ENCODE measurements around the gene TMEM255A.

TMEM255A gene

GRCh38 chrX:120282697-120283096 lies 28.6 kb downstream of the TMEM255A start:
- no peak overlapping the region for H3K4me3 ChIP-seq (ENCODE audit: low read depth, low read length)
- TF ChIP-seq, protein P1, sequence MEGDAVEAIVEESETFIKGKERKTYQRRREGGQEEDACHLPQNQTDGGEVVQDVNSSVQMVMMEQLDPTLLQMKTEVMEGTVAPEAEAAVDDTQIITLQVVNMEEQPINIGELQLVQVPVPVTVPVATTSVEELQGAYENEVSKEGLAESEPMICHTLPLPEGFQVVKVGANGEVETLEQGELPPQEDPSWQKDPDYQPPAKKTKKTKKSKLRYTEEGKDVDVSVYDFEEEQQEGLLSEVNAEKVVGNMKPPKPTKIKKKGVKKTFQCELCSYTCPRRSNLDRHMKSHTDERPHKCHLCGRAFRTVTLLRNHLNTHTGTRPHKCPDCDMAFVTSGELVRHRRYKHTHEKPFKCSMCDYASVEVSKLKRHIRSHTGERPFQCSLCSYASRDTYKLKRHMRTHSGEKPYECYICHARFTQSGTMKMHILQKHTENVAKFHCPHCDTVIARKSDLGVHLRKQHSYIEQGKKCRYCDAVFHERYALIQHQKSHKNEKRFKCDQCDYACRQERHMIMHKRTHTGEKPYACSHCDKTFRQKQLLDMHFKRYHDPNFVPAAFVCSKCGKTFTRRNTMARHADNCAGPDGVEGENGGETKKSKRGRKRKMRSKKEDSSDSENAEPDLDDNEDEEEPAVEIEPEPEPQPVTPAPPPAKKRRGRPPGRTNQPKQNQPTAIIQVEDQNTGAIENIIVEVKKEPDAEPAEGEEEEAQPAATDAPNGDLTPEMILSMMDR (IDR thresholded peaks at IDR 0.05; ENCODE audit: low read depth, low read length) = no peak

DNA sequence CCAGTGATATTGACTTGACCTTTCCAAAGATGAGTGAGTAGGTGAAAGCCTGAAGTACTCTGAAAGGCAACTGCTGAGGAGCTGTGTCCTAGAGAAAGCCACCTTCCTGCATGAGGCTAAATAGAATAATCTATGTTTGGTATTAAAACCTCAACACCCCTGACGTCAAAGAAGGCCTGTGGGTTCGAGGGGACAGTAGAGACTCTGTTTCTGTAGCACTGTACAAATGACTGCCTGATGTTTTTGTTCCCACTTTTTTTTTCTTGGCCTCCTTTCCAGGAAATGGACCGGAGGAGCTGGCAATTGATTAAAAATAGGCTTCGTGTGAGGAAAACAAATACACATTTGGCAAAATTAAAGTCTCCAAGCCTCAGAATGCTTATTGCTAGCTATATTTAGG lies 29.5 kb downstream of the TMEM255A start:
- TF ChIP-seq, protein P1 (IDR thresholded peaks at IDR 0.05; ENCODE audit: low read depth, low read length) = no peak

DNA sequence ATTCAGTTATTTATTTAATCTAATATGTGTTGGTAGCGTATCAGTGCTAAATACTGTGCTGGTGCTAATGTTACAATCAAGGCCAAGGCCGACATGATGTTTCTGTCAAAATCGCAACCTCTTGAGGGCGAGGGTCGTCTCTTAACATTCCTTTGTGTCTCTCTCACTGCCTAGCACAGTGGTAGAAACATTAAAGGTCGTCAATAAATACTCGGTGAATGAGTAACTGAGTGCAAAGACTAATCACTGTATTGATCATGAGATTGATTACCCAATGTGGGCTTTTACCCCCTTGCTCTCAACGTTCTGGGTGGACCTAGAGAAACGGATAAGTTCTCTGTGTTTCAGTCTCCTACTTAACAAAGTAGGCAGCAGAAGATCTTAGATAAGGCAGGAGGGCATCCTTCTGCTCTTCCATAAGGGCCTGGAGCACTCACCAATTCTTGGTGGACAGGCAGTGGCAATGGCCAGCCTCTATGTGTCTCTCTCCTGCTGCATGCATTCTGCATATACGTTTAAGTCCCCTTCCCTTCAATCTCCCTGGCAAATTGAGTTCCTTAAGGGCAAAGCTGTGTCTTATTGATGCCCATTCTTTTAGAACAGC lies 30.1 kb downstream of the TMEM255A start:
- no peak overlapping the region for H3K4me3 ChIP-seq (ENCODE audit: low read depth, low read length)
- TF ChIP-seq, protein P1 (IDR thresholded peaks at IDR 0.05; ENCODE audit: low read depth, low read length) = no peak

More for the DNA sequence above, 29.5 kb downstream of the TMEM255A start:
- H3K4me3 ChIP-seq (ENCODE audit: low read depth, low read length) = no peak overlapping the region

- no peak overlapping the region for H3K4me3 ChIP-seq (ENCODE audit: low read depth, low read length)
Observed at GRCh38 chrX:120274958-120275357, 36.3 kb downstream of the TMEM255A start.

GRCh38 chrX:120274145-120274544 lies 37.1 kb downstream of the TMEM255A start:
- TF ChIP-seq, protein P1 (IDR thresholded peaks at IDR 0.05; ENCODE audit: low read depth, low read length) = no peak
- no peak overlapping the region for H3K4me3 ChIP-seq (ENCODE audit: low read depth, low read length)

More at GRCh38 chrX:120274958-120275357, 36.3 kb downstream of the TMEM255A start:
- TF ChIP-seq, protein P1 (IDR thresholded peaks at IDR 0.05; ENCODE audit: low read depth, low read length) = no peak

DNA sequence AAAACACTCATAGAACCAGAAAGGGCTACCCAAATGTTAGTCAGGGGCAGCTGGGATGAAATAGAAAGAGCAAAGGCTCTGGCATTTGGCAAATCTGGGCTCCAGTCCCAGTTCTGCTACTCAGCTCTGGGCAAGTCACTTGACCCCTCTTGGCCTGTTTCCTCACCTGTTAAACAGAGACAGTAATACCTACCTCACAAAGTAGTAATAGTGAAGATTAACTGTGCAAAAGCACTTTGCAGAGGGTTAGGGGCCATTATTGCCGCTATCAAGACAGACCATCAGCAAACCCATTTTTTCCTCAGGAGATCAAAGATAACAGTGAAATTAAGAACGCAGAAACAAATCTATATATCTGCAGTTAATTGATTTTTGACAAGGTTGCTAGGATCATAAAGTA lies 40.0 kb downstream of the TMEM255A start:
- TF ChIP-seq, protein P1 (IDR thresholded peaks at IDR 0.05; ENCODE audit: low read depth, low read length) = no peak
- H3K4me3 ChIP-seq (ENCODE audit: low read depth, low read length) = no peak overlapping the region

- no peak overlapping the region for H3K4me3 ChIP-seq (ENCODE audit: low read depth, low read length)
- TF ChIP-seq, protein P1 (IDR thresholded peaks at IDR 0.05; ENCODE audit: low read depth, low read length) = no peak
Observed at GRCh38 chrX:120270567-120270966, 40.7 kb downstream of the TMEM255A start.
